Keratinocyte (primary cell): ENCODE data around the gene SNAPC4. TPM values are rescaled to one million over a fixed set of nuclear protein-coding genes. Genes with fewer than 3 reads are reported as not detected.

Experiments used
- DNase-seq: peaks from one replicate; pipeline ENCODE4 v3.0.0-alpha.2; 2011; ENCODE audit warnings: low read depth, missing footprints, low spot score
- FAIRE-seq: peaks from 2 replicates; lab custom pipeline; 2011; peaks lifted over from hg19 to GRCh38; lab: Jason Lieb, UNC
- H2AFZ ChIP-seq: 2 replicates; pipeline ENCODE4 v1.6.0; 2012; ENCODE audit warnings: low read length, control low read depth, inconsistent platforms; ENCODE audit not compliant: control insufficient read depth
- H3K27ac ChIP-seq: 2 replicates; pipeline ENCODE4 v1.5.1; 2011; ENCODE audit warnings: low read length; ENCODE audit not compliant: control insufficient read depth, insufficient read depth
- H3K27me3 ChIP-seq: 3 replicates; pipeline ENCODE4 v1.6.0; 2011; ENCODE audit warnings: low read length; ENCODE audit not compliant: control insufficient read depth, insufficient read depth; ENCODE audit errors: extremely low read depth
- H3K36me3 ChIP-seq, 2 experiments: 2 replicates in 1 of 2; 3 replicates in 1 of 2; pipeline ENCODE4 v1.5.1; 2011; ENCODE audit warnings: low read length in 2 of 2, mild to moderate bottlenecking in 1 of 2; ENCODE audit not compliant: control insufficient read depth in 2 of 2, insufficient read depth in 2 of 2; ENCODE audit errors: extremely low read depth in 1 of 2
- H3K4me1 ChIP-seq: 3 replicates; pipeline ENCODE4 v1.5.1; 2011; ENCODE audit warnings: low read length; ENCODE audit not compliant: control insufficient read depth, insufficient read depth; ENCODE audit errors: extremely low read depth
- H3K4me2 ChIP-seq: 3 replicates; pipeline ENCODE4 v1.6.0; 2011; ENCODE audit warnings: low read depth, low read length; ENCODE audit not compliant: control insufficient read depth, insufficient read depth; ENCODE audit errors: extremely low read depth
- H3K4me3 ChIP-seq, 3 experiments: fragments of 200-600 bp in 1 of 3; sonication (generic) in 1 of 3; 2 replicates in 2 of 3; 3 replicates in 1 of 3; pipeline ENCODE4 v1.5.1; 2011 to 2016; ENCODE audit warnings: low read length in 3 of 3, mild to moderate bottlenecking in 3 of 3, control low read depth in 2 of 3, inconsistent platforms in 1 of 3, low read depth in 1 of 3, mixed read lengths in 1 of 3, mixed run types in 1 of 3, moderate library complexity in 1 of 3; ENCODE audit not compliant: control insufficient read depth in 2 of 3, insufficient read depth in 2 of 3; ENCODE audit errors: extremely low read depth in 1 of 3
- H3K79me2 ChIP-seq: 2 replicates; pipeline ENCODE4 v1.6.0; 2012; ENCODE audit warnings: low read length; ENCODE audit not compliant: control insufficient read depth, insufficient read depth
- H3K9ac ChIP-seq: 3 replicates; pipeline ENCODE4 v1.6.0; 2011; ENCODE audit warnings: low read length; ENCODE audit not compliant: control insufficient read depth, insufficient read depth; ENCODE audit errors: extremely low read depth
- H3K9me1 ChIP-seq: 3 replicates; pipeline ENCODE4 v1.6.0; 2011; ENCODE audit warnings: low read length; ENCODE audit not compliant: control insufficient read depth, insufficient read depth; ENCODE audit errors: extremely low read depth
- H3K9me3 ChIP-seq: 2 replicates; pipeline ENCODE4 v1.5.1; 2012; ENCODE audit warnings: low read depth, low read length; ENCODE audit not compliant: control insufficient read depth
- H4K20me1 ChIP-seq: 3 replicates; pipeline ENCODE4 v1.6.0; 2011; ENCODE audit warnings: low read length; ENCODE audit not compliant: control insufficient read depth, insufficient read depth; ENCODE audit errors: extremely low read depth
- CTCF ChIP-seq, 3 experiments: IDR thresholded peaks in 1 of 3; conservative IDR thresholded peaks in 1 of 3; optimal IDR thresholded peaks in 1 of 3; 2 replicates in 2 of 3; 3 replicates in 1 of 3; pipeline versions ENCODE3 to v1.5.1; 2011; ENCODE audit warnings: low read length in 3 of 3, mild to moderate bottlenecking in 3 of 3, moderate library complexity in 2 of 3, control low read depth in 1 of 3, inconsistent platforms in 1 of 3; ENCODE audit not compliant: insufficient read depth in 2 of 3; ENCODE audit errors: extremely low read depth in 1 of 3
- EZH2 ChIP-seq: IDR thresholded peaks from one replicate; pipeline ENCODE4 v1.6.1; 2012; ENCODE audit warnings: inconsistent platforms, mild to moderate bottlenecking, low read length, moderate library complexity
- dilution Hi-C: fragments of 300-500 bp; cut with MboI; formaldehyde crosslinking; loops from one replicate; pipeline ENCODE4 v1.7.0; 2020; ENCODE audit warnings: low sequenced_read_pairs; ENCODE audit not compliant: extremely low pct_ligation_motif_present
- polyA plus RNA-seq, 5 experiments: library from polyadenylated mRNA; depleted of rRNA in 3 of 5; stranded (reverse) in 3 of 5; stranded (forward) in 1 of 5; unstranded in 1 of 5; fragments of >200 nt; gene quantifications; 1 replicate in 1 of 5; 2 replicates in 3 of 5; 3 replicates in 1 of 5; pipeline versions ENCODE4 v1.2.1 to v1.2.3, GENCODE V29; 2011 to 2012; ENCODE audit warnings: missing spikeins in 2 of 5, low read depth in 1 of 5, low replicate concordance in 1 of 5

The SNAPC4 gene
- polyA plus RNA-seq, 1 donor (not counting 4 experiments of a cell fraction or from before 2014, with no cell fraction given): 3.6 TPM

GRCh38 chr9:136397643-136398042, 2.3 kb downstream of the SNAPC4 start:
- Histone ChIP-seq H4K20me1 (peaks cover 5% of the 10 kb centered on the region), H3K4me2 (no peak overlapping the region), H2AFZ (no peak overlapping the region), H3K9me1 (peaks cover 4% of the 10 kb centered on the region), H3K9ac (no peak overlapping the region), H3K36me3 (peaks cover 44 to 47% of the 10 kb centered on the region in 2 experiments), H3K27me3 (no peaks in the 10 kb centered on the region), H3K4me3 (no peak overlapping the region), H3K79me2 (peaks cover 37% of the 10 kb centered on the region), H3K4me1 (peaks cover 12% of the 10 kb centered on the region), H3K27ac (no peak overlapping the region), H3K9me3 (no peaks in the 10 kb centered on the region)
- FAIRE-seq (no peak), DNase-seq (no peak)
- TF ChIP-seq EZH2 (no peak), CTCF (optimal IDR thresholded peaks at IDR 0.05 in 1 of 3, IDR thresholded peaks at IDR 0.05 in 1 of 3, conservative IDR thresholded peaks at IDR 0.05 in 1 of 3; ENCODE audit: extremely low read depth in 1 of 3, insufficient read depth in 2 of 3, low read length in 3 of 3) (no peak)
- dilution Hi-C loops: no loop called here

GRCh38 chr9:136396219-136396515, 3.8 kb downstream of the SNAPC4 start:
- Histone ChIP-seq H3K27ac (no peak overlapping the region), H3K36me3 (peaks cover 53 to 57% of the 10 kb centered on the region in 2 experiments), H3K27me3 (no peaks in the 10 kb centered on the region), H3K4me2 (no peak overlapping the region), H3K9me1 (peaks cover 4% of the 10 kb centered on the region), H3K4me3 (no peak overlapping the region), H3K9ac (no peak overlapping the region), H4K20me1 (peaks cover 5% of the 10 kb centered on the region), H3K79me2 (peaks cover 37% of the 10 kb centered on the region), H3K9me3 (no peaks in the 10 kb centered on the region), H3K4me1 (peaks cover 12% of the 10 kb centered on the region), H2AFZ (no peak overlapping the region)
- TF ChIP-seq CTCF (optimal IDR thresholded peaks at IDR 0.05 in 1 of 3, IDR thresholded peaks at IDR 0.05 in 1 of 3, conservative IDR thresholded peaks at IDR 0.05 in 1 of 3; ENCODE audit: extremely low read depth in 1 of 3, insufficient read depth in 2 of 3, low read length in 3 of 3): no peak
- no peak for TF ChIP-seq EZH2
- FAIRE-seq: no peak
- dilution Hi-C loops: no loop called here
- no peak for DNase-seq
